HL-60 (cell line): ENCODE measurements around the gene STPG4.

Experiments used
- DNase-seq, 2 experiments: peaks; one replicate each; pipeline ENCODE4 v3.0.0-alpha.2; 2010 to 2020; ENCODE audit warnings: low read depth in 1 of 2, low spot score in 1 of 2
- H3K27ac ChIP-seq: fragments of 250-450 bp; sonication (Bioruptor Pico); replicated peaks from 2 replicates; pipeline ENCODE4 v1.5.1; 2020; ENCODE audit warnings: mild to moderate bottlenecking, moderate library complexity
- H3K27me3 ChIP-seq: fragments of 250-450 bp; sonication (Bioruptor Pico); 2 replicates; pipeline ENCODE4 v1.5.1; 2021; ENCODE audit warnings: mild to moderate bottlenecking, moderate library complexity; ENCODE audit not compliant: insufficient read depth, poor library complexity, severe bottlenecking
- H3K4me3 ChIP-seq: replicated peaks from 2 replicates; pipeline ENCODE4 v1.5.1; 2011; ENCODE audit warnings: mild to moderate bottlenecking, control low read depth, low read length; ENCODE audit not compliant: insufficient read depth
- CTCF ChIP-seq: IDR thresholded peaks from one replicate; pipeline ENCODE4 v1.5.1; 2011; ENCODE audit warnings: low read length, control low read depth, inconsistent platforms; ENCODE audit not compliant: insufficient read depth
- GABPA ChIP-seq: IDR thresholded peaks from 2 replicates; pipeline ENCODE4 v1.6.1; 2012; ENCODE audit warnings: low read depth
- POLR2AphosphoS5 ChIP-seq: IDR thresholded peaks from 2 replicates; pipeline ENCODE4 v1.6.1; 2012; ENCODE audit warnings: low read depth
- SPI1 ChIP-seq: IDR thresholded peaks from 2 replicates; pipeline ENCODE4 v1.6.1; 2012; ENCODE audit warnings: low read depth, mild to moderate bottlenecking, borderline replicate concordance
- TF ChIP-seq, protein P1 (sequence below): IDR thresholded peaks from 2 replicates; pipeline ENCODE4 v1.6.1; 2012; ENCODE audit warnings: low read depth; ENCODE audit not compliant: insufficient replicate concordance

STPG4 gene

GRCh38 chr2:47057687-47058002 lies 97.5 kb downstream of the STPG4 start:
- no peak for DNase-seq
- no peak overlapping the region for H3K4me3 ChIP-seq
- TF ChIP-seq POLR2AphosphoS5: 0 out of 2 replicates have a peak, but pooled peaks have one; percentile 6
- TF ChIP-seq, protein P1, sequence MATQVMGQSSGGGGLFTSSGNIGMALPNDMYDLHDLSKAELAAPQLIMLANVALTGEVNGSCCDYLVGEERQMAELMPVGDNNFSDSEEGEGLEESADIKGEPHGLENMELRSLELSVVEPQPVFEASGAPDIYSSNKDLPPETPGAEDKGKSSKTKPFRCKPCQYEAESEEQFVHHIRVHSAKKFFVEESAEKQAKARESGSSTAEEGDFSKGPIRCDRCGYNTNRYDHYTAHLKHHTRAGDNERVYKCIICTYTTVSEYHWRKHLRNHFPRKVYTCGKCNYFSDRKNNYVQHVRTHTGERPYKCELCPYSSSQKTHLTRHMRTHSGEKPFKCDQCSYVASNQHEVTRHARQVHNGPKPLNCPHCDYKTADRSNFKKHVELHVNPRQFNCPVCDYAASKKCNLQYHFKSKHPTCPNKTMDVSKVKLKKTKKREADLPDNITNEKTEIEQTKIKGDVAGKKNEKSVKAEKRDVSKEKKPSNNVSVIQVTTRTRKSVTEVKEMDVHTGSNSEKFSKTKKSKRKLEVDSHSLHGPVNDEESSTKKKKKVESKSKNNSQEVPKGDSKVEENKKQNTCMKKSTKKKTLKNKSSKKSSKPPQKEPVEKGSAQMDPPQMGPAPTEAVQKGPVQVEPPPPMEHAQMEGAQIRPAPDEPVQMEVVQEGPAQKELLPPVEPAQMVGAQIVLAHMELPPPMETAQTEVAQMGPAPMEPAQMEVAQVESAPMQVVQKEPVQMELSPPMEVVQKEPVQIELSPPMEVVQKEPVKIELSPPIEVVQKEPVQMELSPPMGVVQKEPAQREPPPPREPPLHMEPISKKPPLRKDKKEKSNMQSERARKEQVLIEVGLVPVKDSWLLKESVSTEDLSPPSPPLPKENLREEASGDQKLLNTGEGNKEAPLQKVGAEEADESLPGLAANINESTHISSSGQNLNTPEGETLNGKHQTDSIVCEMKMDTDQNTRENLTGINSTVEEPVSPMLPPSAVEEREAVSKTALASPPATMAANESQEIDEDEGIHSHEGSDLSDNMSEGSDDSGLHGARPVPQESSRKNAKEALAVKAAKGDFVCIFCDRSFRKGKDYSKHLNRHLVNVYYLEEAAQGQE: no peak
- H3K27ac ChIP-seq: peak overlapping the region; percentile 45
- no peaks in the 10 kb centered on the region for H3K27me3 ChIP-seq

DNA sequence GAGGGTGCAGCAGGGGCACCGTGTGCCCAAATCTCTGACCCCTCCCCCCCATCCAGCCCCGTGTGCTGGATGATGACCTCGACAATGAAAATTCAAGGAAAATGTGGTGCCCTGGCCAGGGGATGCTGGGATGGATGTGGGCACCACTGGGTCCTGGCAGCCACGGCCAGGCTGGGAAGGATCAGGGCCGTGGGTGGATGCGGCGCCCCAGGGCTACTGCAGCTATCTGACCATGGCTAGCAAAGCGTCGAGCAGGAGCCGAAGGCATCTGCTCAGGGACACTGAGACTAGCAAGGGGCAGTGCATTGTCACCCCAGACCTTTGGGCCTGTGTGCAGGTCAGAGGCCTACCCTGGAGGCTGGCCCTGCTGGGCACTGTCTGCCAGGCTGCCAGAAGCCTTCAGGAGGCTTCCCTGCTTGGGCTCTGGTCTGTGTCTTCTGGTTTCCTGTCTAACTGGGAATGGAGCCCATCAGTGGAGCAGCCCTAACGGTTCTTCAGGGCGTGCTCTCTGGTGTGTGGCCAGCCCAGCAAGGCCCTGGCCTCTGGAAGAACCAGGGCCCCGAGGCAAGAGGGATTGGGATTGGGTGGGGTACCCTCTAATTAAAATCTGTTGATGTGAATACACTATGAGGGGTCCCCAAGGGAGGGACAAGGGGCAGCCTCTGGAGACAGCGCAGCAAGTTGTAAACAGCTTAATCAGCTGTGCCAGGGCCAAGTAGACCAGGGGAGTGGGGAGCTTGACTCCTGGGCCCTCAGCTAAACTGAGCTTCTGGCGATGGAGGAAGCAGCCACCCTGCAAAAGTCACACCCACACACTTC lies 98.0 kb downstream of the STPG4 start:
- DNase-seq: peak; percentile 61 to 76
- peak overlapping the region; percentile 38 for H3K27ac ChIP-seq
- H3K4me3 ChIP-seq: no peak overlapping the region
- no peak for TF ChIP-seq POLR2AphosphoS5
- TF ChIP-seq CTCF: no peak
- TF ChIP-seq SPI1: 0 out of 2 replicates have a peak, but pooled peaks have one; percentile 28
- no peak for TF ChIP-seq GABPA
- TF ChIP-seq, protein P1: no peak
- no peaks in the 10 kb centered on the region for H3K27me3 ChIP-seq

- no peak for DNase-seq
- H3K27me3 ChIP-seq: no peaks in the 10 kb centered on the region
- H3K27ac ChIP-seq: peak overlapping the region; percentile 28; the same call in 1 of the 2 replicates
- H3K4me3 ChIP-seq: no peak overlapping the region
- no peak for TF ChIP-seq GABPA
- TF ChIP-seq, protein P1: no peak
- no peak for TF ChIP-seq POLR2AphosphoS5
- no peak for TF ChIP-seq CTCF
- no peak for TF ChIP-seq SPI1
These were observed 98.7 kb downstream of the STPG4 start for GRCh38 chr2:47056374-47056773.
